ENCODE data around the gene HSPA1L.
"Not testable (repeated sequence)": the region's sequence is repeated elsewhere in the genome, so short reads cannot be mapped to it uniquely, and the experiment has no call there.

Gene HSPA1L

DNA sequence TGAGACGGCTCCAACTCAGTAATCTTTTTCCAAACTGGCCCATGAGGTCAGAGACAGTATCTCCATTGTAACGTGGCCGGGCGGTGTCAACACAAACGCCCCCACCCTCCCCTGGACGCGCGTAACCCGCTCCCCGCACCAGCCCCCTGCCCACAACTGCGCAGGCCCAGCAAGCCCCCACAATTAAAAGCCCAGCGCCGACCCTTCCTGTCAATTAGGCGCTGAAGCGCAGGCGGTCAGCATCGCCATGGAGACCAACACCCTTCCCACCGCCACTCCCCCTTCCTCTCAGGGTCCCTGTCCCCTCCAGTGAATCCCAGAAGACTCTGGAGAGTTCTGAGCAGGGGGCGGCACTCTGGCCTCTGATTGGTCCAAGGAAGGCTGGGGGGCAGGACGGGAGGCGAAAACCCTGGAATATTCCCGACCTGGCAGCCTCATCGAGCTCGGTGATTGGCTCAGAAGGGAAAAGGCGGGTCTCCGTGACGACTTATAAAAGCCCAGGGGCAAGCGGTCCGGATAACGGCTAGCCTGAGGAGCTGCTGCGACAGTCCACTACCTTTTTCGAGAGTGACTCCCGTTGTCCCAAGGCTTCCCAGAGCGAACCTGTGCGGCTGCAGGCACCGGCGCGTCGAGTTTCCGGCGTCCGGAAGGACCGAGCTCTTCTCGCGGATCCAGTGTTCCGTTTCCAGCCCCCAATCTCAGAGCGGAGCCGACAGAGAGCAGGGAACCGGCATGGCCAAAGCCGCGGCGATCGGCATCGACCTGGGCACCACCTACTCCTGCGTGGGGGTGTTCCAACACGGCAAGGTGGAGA, at the start of gene HSPA1L, which contains the start of gene HSPA1A:
Gene HSPA1L (minus strand): TSS at position 259 of the 814 bp plus-strand sequence. CDS start 3,311 bp downstream, outside the sequence.
Gene HSPA1A (plus strand): TSS at position 519 of the 814 bp plus-strand sequence. CDS start 214 bp downstream, at position 733.
- peak; percentile 92 for DNase-seq (ENCODE audit: low read depth)

GRCh38 chr6:31864818-31865204, 49.7 kb upstream of the HSPA1L start:
- no peak for DNase-seq (ENCODE audit: low read depth)

DNA sequence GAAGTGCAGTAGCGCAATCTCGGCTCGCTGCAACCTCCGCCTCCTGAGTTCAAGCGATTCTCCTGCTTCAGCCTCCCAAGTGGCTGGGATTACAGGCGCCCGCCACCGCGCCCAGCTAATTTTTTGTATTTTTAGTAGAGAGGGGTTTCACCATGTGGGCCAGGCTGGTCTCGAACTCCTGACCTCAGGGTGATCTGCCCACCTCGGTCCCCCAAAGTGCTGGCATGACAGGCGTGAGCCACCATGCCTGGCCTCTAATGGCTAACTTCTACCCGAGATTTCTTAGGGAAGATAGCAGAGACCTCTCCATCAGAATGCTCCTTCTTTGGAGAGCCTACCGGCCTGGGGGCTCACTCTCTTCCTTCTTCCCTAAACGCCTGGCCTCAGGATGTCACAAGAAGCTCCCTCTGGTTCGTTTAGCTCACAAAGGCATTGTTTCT, 49.1 kb upstream of the HSPA1L start:
- not testable (repeated sequence) for DNase-seq (ENCODE audit: low read depth)

- DNase-seq (ENCODE audit: low read depth), result peak; percentile 100
Measured at GRCh38 chr6:31862344-31863235, 47.5 kb upstream of the HSPA1L start, which contains the start of gene NEU1. Gene NEU1, minus strand, starts transcription at chr6:31862821. Its CDS starts 45 bp downstream, at chr6:31862776.

GRCh38 chr6:31861919-31862343, 46.8 kb upstream of the HSPA1L start:
- DNase-seq (ENCODE audit: low read depth), result no peak

- DNase-seq (ENCODE audit: low read depth), result no peak
Measured at GRCh38 chr6:31861150-31861549, 46.1 kb upstream of the HSPA1L start.

DNA sequence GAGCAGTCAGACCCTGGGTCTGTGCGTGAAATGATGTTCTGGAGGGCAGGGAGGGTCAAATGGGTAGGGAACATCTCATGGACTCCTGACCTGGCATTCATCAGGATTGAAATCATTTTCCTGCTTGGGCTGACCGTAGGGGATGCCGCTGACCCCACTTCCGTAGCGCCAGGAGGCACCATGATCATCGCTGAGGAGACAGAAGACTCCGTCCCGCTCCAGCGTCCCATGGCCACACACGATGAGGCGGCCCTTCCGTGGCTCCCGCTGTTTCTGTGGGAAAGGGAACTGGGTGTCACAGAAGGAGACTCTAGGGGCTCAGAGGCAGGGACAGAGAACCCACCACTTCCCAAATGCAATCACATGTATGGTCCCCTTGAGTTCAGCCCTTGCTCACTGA, 45.3 kb upstream of the HSPA1L start:
- DNase-seq (ENCODE audit: low read depth), result no peak

GRCh38 chr6:31859923-31860322, 44.8 kb upstream of the HSPA1L start:
- no peak for DNase-seq (ENCODE audit: low read depth)

- no peak for DNase-seq (ENCODE audit: low read depth)
Measured at GRCh38 chr6:31858707-31859106, 43.6 kb upstream of the HSPA1L start.

GRCh38 chr6:31857774-31858173, 42.7 kb upstream of the HSPA1L start:
- DNase-seq (ENCODE audit: low read depth), result not testable (repeated sequence)

- DNase-seq (ENCODE audit: low read depth), result not testable (repeated sequence)
Measured at GRCh38 chr6:31851980-31852718, 37.1 kb upstream of the HSPA1L start.

DNA sequence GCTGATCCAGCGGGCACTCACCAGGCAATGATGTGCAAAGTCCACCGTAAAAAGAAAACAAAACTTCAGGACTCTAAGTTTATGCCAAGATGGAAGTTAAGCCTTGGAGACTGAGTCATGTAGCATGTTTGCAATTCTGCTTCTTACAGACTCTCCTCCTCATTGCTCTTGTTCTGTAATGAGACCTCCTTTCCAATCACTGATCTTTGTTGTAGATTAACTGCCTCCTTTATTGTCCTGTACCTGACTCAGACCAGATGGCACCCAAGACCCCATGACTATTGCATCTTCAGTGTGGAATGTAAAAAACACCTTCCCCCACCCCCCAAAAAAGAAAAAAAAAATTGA, 36.4 kb upstream of the HSPA1L start:
- DNase-seq (ENCODE audit: low read depth), result no peak

DNA sequence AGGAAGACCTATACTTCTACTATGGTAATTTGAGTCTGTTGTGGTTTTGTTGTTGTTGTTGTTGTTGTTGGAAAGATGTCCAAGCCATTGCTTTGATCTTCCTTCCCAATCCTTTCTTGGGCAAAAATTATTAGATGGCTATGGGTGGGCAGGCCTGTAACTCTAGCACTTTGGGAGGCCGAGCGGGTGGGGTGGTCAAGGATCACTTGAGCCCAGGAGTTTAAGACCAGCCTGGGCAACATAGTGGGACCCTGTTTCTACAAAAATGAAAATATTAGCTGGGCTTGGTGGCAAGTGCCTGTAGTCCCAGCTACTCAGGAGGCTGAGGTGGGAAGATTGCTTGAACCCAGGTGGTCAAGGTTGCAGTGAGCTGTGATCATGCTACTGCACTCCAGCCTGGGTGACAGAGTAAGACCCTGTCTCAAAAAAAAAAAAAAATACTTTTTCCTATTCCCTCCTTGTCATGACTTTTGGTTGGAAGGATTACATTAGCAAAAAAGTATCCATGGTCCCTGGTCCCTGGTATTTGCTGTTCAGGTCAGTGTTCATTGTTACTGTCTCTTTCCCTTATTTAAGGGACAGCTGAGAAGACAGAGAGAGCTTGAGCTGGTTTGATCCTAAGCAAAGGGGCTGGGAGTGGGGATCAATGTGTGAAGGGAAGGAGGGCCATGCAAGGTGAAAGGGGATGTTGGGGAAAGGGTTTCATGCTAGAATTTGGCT, 35.8 kb upstream of the HSPA1L start:
- DNase-seq (ENCODE audit: low read depth), result no peak

DNA sequence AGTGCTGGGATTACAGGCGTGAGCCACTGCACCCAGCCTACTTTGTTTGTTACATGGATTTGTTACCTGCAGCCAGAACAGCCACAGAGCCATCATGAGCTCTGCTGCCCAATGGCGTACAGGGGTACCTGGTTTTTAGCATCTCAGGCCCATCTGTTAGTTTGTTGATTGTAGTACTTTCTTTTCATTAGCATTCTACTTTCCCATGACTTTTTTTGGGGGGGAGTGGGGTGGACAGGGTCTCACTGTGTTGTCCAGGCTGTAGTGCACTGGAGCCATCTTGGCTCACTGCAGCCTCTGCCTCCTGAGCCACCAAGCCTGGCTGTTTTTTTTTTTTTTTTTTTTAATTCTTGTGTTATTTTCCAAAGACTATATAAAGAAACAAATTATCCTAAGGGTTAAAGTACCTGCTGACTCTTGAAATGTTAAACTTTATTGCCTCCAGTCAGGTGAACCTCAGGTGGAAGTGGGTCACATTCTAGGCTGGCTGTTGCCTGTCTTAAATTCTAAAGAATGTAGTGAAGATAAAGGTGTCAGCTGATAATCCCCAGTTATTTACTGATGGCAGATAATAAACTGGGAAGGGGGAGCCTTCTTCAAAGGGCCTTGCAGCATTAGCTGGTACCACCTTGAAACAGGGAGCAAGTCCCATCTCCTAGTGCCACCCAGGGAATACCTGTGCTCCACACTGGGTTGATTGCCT, 32.3 kb upstream of the HSPA1L start:
- no peak for DNase-seq (ENCODE audit: low read depth)

DNA sequence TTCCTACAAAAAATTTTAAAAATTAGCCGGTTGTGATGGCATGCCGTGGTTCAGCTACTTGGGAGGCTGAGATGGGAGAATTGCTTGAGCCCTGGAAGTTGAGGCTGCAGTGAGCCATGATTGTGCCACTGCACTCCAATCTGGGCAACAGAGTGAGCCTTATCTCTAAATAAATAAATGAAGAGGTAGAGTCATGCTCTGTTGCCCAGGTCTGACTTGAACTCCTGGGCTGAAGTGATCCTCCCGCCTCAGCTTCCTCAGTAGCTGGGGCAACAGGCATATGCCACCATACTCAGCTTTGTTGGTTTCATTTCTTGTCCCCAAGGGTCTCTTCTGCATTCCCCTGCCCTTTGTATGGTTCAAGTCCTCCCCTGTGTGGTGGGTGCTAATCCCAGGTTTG, 29.4 kb upstream of the HSPA1L start:
- no peak for DNase-seq (ENCODE audit: low read depth)

DNA sequence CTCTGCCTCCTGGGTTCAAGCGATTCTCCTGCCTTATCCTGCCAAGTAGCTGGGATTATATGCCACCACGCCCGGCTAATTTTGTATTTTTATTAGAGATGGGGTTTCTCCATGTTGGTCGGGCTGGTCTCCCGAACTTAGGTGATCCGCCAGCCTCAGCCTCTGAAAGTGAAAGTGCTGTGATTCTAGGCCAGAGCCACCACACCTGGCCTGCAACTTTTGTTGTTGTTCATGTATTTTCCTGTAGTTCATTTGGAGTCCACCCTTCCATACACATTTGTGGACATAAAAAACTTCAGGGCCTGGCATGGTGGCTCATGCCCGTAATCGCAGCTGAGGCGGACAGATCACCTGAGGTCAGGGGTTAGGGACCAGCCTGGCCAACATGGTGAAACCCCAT, 27.0 kb upstream of the HSPA1L start:
- no peak for DNase-seq (ENCODE audit: low read depth)

DNA sequence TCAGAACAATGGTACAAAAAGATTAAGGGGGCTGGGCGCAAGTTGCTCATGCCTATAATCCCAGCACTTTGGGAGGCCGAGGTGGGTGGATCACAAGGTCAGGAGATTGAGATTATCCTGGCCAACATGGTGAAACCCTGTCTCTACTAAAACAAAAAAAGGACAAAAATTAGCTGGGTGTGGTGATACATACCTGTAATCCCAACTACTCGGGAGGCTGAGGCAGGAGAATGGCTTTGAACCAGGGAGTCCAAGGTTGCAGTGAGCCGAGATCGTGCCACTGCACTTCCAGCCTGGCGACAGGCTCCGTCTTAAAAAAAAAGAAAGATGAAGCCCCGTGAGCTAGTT, 24.7 kb upstream of the HSPA1L start:
- not testable (repeated sequence) for DNase-seq (ENCODE audit: low read depth)

DNA sequence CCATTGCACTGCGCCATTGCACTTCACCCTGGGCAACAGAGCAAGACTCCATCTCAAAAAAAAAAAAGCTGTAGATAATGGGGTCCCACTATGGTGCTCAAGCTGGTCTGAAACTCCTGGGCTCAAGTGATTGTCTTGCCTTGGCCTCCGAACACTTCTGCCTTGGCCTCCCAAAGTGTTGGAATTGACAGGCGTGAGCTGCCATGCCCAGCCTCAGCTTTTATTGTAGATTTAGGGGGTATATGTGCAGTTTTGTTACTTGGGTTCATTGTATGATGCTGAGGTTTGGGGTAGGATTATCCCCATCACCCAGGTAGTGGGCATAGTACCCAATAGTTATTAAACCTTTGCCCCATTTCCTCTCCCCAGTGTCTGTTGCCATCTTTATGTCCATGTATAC, 23.9 kb upstream of the HSPA1L start:
- no peak for DNase-seq (ENCODE audit: low read depth)

- not testable (repeated sequence) for DNase-seq (ENCODE audit: low read depth)
Measured at GRCh38 chr6:31838114-31838553, 23.1 kb upstream of the HSPA1L start.

- no peak for DNase-seq (ENCODE audit: low read depth)
Measured at GRCh38 chr6:31837369-31838113, 22.5 kb upstream of the HSPA1L start.

Data from fibroblast of the conjunctiva (primary cell).